Endodermal cell (in vitro differentiated cells): ENCODE results near the gene VSTM5. TPM values are rescaled to one million over a fixed set of nuclear protein-coding genes. Genes with fewer than 3 reads are reported as not detected.

Experiments
- DNase-seq: peaks from one replicate; pipeline ENCODE4 v3.0.0-alpha.2; 2017
- H3K27ac ChIP-seq: 2 replicates; pipeline ENCODE4 v1.5.1; 2013; ENCODE audit warnings: mild to moderate bottlenecking, low read depth, low read length, moderate library complexity
- H3K27me3 ChIP-seq: 2 replicates; pipeline ENCODE4 v1.6.1; 2013; ENCODE audit warnings: mild to moderate bottlenecking, low read length, moderate library complexity; ENCODE audit not compliant: insufficient read depth, control insufficient read depth, poor library complexity, severe bottlenecking
- H3K36me3 ChIP-seq: 2 replicates; pipeline ENCODE4 v1.7.0; 2013; ENCODE audit warnings: mild to moderate bottlenecking, low read length, moderate library complexity; ENCODE audit not compliant: control insufficient read depth, insufficient read depth
- H3K4me1 ChIP-seq: one replicate; pipeline ENCODE4 v1.7.0; 2013; ENCODE audit warnings: low read length; ENCODE audit not compliant: control insufficient read depth, insufficient read depth
- H3K4me3 ChIP-seq: 2 replicates; pipeline ENCODE4 v1.5.1; 2013; ENCODE audit warnings: mild to moderate bottlenecking, low read length, moderate library complexity
- H3K9ac ChIP-seq: 2 replicates; pipeline ENCODE4 v1.6.1; 2013; ENCODE audit warnings: mild to moderate bottlenecking, low read length, moderate library complexity; ENCODE audit not compliant: poor library complexity, severe bottlenecking; ENCODE audit errors: extremely low read depth
- H3K9me3 ChIP-seq: 2 replicates; pipeline ENCODE4 v1.6.1; 2013; ENCODE audit warnings: mild to moderate bottlenecking, low read length, moderate library complexity; ENCODE audit not compliant: control insufficient read depth
- H3K27ac Mint-ChIP-seq: 2 replicates; pipeline ENCODE4 v1.8.0; 2020; ENCODE audit warnings: mixed read lengths
- H3K27me3 Mint-ChIP-seq: 2 replicates; pipeline ENCODE4 v1.8.0; 2021; ENCODE audit warnings: mild to moderate bottlenecking, mixed read lengths; ENCODE audit not compliant: insufficient read depth
- H3K36me3 Mint-ChIP-seq: 2 replicates; pipeline ENCODE4 v1.8.0; 2020; ENCODE audit warnings: low read depth, mixed read lengths
- H3K4me1 Mint-ChIP-seq: 2 replicates; pipeline ENCODE4 v1.8.0; 2020; ENCODE audit warnings: mixed read lengths
- H3K4me3 Mint-ChIP-seq: 2 replicates; pipeline ENCODE4 v1.8.0; 2020; ENCODE audit warnings: mild to moderate bottlenecking, moderate library complexity, mixed read lengths
- H3K9me3 Mint-ChIP-seq: 2 replicates; pipeline ENCODE4 v1.8.0; 2020; ENCODE audit warnings: mild to moderate bottlenecking, mixed read lengths
- WGBS, 2 experiments: methylation state at CpG; one replicate each; pipeline versions ENCODE4 v1.1.5 to v1.1.7; 2013; ENCODE audit warnings: missing lambda C conversion rate in 2 of 2, mixed read lengths in 1 of 2; ENCODE audit not compliant: insufficient coverage in 1 of 2, insufficient read length in 1 of 2; 5-methylcytosine and 5-hydroxymethylcytosine counted together
- total RNA-seq, 2 donors: library from RNA; stranded (reverse); fragmentation: NEBNext Ultra II Directional in 1 of 2; extraction: Animal tissue kit (Norgen Biotek cat#: 25700) in 1 of 2; gene quantifications; 2 replicates in 1 of 2; 3 replicates in 1 of 2; pipeline ENCODE4 v1.2.1, GENCODE V29; 2021
- TF ChIP-seq, protein P1 (sequence below): fragments of 200-600 bp; sonication (generic); conservative IDR thresholded peaks from 2 replicates; pipeline ENCODE4 v1.5.0; 2021; ENCODE audit warnings: antibody characterized with exemption, mild to moderate bottlenecking

Gene VSTM5
- total RNA-seq, 2 donors from 2014 or later, result 0.29 to 0.75 TPM

DNA sequence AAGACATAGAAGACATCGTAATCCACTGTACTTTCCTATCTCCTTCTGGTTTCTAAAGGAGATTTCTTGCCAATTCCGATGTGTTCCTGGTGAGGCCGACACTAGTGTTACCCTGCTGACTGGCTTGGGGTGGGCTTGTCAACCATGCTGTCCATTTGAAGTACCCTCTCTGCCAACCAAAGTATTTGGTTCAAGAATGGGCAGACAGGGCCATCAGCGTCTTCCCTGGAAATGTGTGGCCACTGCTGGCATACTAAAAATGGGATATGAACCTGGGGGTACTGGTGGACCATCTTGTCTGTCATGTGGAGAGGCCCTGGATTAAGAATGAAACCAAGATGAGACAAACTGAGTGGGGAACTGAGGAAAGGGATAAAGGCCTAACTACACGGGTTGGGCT, 1.8 kb upstream of the VSTM5 start:
- TF ChIP-seq, protein P1, sequence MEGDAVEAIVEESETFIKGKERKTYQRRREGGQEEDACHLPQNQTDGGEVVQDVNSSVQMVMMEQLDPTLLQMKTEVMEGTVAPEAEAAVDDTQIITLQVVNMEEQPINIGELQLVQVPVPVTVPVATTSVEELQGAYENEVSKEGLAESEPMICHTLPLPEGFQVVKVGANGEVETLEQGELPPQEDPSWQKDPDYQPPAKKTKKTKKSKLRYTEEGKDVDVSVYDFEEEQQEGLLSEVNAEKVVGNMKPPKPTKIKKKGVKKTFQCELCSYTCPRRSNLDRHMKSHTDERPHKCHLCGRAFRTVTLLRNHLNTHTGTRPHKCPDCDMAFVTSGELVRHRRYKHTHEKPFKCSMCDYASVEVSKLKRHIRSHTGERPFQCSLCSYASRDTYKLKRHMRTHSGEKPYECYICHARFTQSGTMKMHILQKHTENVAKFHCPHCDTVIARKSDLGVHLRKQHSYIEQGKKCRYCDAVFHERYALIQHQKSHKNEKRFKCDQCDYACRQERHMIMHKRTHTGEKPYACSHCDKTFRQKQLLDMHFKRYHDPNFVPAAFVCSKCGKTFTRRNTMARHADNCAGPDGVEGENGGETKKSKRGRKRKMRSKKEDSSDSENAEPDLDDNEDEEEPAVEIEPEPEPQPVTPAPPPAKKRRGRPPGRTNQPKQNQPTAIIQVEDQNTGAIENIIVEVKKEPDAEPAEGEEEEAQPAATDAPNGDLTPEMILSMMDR, result no peak
- H3K4me1 Mint-ChIP-seq, result peaks cover 28% of the 10 kb centered on the region
- Histone ChIP-seq H3K9me3 (peaks cover 3% of the 10 kb centered on the region), H3K36me3 (no peaks in the 10 kb centered on the region), H3K27ac (no peak overlapping the region), H3K9ac (no peak overlapping the region), H3K4me1 (peaks cover 14% of the 10 kb centered on the region), H3K27me3 (no peaks in the 10 kb centered on the region), H3K4me3 (no peak overlapping the region)
- no peaks in the 10 kb centered on the region for H3K9me3 Mint-ChIP-seq
- H3K36me3 Mint-ChIP-seq, result no peaks in the 10 kb centered on the region
- no peaks in the 10 kb centered on the region for H3K27me3 Mint-ChIP-seq
- no peak overlapping the region for H3K27ac Mint-ChIP-seq
- WGBS, 2 experiments, result 88 to 95% methylated on average over 5 of the region's 5 CpGs
- no peak overlapping the region for H3K4me3 Mint-ChIP-seq
- peak; percentile 26 for DNase-seq

DNA sequence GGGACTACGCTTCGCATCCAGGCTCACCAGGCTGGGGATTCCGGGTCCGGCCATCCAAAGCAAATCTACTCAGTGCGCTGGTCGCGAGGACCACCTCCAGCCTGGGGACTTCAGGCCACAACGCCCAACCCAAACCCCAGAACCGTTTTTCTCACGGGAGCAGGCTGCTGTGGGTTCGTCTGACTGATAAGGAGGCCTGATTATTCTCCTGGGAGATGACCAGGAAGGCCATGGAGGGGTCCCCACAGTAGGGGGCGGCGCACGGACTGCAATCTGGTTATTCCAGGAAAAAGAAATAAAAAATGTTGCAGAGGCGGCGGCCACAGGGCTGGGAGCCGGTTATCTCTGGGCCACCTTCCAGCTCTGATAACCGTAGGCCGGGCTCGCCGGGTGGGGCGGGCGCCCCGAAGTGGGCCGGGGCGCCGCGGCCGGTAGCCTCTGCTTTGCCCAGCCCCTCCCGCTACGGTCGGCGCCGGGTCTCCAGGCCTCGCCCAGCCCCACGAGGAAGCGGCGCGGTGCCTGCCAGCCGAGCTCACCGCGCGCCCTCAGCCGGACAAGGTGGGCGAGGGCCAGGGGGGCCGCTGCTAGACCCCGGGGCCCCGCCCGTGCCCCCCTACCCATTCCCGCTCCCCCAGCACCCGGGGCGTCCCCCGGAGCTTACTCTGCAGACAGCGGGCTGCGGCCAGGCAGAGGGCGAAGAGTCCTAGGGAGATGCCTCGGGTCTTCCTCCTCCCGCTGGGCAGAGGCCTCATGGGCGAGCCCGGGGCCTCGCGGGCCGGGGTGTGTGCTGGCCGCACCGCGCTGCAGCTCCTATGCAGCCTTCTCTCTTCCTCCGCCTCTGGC, 446 bp downstream of the VSTM5 start:
- H3K9ac ChIP-seq, result no peak overlapping the region
- no peaks in the 10 kb centered on the region for H3K27me3 Mint-ChIP-seq
- H3K27me3 ChIP-seq, result no peaks in the 10 kb centered on the region
- H3K4me1 ChIP-seq, result peaks cover 6% of the 10 kb centered on the region
- no peaks in the 10 kb centered on the region for H3K36me3 ChIP-seq
- peaks cover 12% of the 10 kb centered on the region for H3K4me1 Mint-ChIP-seq
- no peaks in the 10 kb centered on the region for H3K9me3 Mint-ChIP-seq
- H3K27ac Mint-ChIP-seq, result no peak overlapping the region
- TF ChIP-seq, protein P1, result no peak
- H3K4me3 Mint-ChIP-seq, result peak overlapping the region; percentile 37
- H3K27ac ChIP-seq, result no peak overlapping the region
- peak; percentile 78 for DNase-seq
- 56 to 73% methylated on average over 16 to 67 of the region's 67 CpGs for WGBS, 2 experiments
- peaks cover 3% of the 10 kb centered on the region for H3K9me3 ChIP-seq
- no peak overlapping the region for H3K4me3 ChIP-seq
- H3K36me3 Mint-ChIP-seq, result no peaks in the 10 kb centered on the region

DNA sequence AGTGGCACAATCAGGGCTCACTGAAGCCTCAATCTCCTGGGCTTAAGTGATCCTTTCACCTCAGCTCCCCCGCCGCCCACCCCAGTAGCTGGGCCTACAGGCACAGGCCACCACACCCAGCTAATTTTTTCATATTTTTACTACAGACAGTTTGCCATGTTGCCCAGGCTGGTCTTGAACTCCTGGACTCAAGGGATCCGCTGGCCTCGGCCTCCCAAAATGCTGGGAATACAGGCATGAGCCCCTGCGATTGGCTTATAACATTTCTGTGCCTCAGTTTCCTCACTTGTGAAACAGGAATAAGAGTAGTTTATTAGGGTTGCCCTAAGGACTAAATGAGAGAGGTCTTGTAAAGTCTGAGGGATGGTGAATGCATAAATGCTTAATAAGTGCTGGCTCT, 1.2 kb downstream of the VSTM5 start:
- Mint-ChIP-seq H3K27ac (no peak overlapping the region), H3K9me3 (no peaks in the 10 kb centered on the region), H3K4me3 (peak overlapping the region; percentile 37), H3K27me3 (no peaks in the 10 kb centered on the region), H3K4me1 (peaks cover 12% of the 10 kb centered on the region), H3K36me3 (no peaks in the 10 kb centered on the region)
- DNase-seq, result peak; percentile 29
- H3K36me3 ChIP-seq, result no peaks in the 10 kb centered on the region
- H3K27me3 ChIP-seq, result no peaks in the 10 kb centered on the region
- H3K9me3 ChIP-seq, result peaks cover 1% of the 10 kb centered on the region
- H3K4me1 ChIP-seq, result peaks cover 6% of the 10 kb centered on the region
- 92 to 95% methylated on average over 2 to 5 of the region's 5 CpGs for WGBS, 2 experiments
- H3K4me3 ChIP-seq, result no peak overlapping the region
- TF ChIP-seq, protein P1, result no peak
- H3K27ac ChIP-seq, result no peak overlapping the region
- no peak overlapping the region for H3K9ac ChIP-seq
